Peyer's patch (tissue), 4 donors: ENCODE measurements around the gene BRIP1.
A peak's percentile ranks its signal among the peaks of the same experiment; 100 is the strongest.

Experiments used
- POLR2A ChIP-seq, 2 donors: fragments of 450-650 bp; IDR thresholded peaks; one replicate each; pipeline ENCODE4 v1.5.1; 2017; ENCODE audit warnings: antibody characterized with exemption in 2 of 2, mild to moderate bottlenecking in 2 of 2, moderate library complexity in 2 of 2
- TF ChIP-seq, protein P1 (sequence below), 6 experiments: fragments of 450-650 bp in 4 of 6; fragments of 200-600 bp in 2 of 6; sonication (generic) in 1 of 6; IDR thresholded peaks; one replicate each; pipeline ENCODE4 v1.5.1; 2017 to 2019; ENCODE audit warnings: antibody characterized with exemption in 6 of 6, mild to moderate bottlenecking in 3 of 6, moderate library complexity in 1 of 6

DNA sequence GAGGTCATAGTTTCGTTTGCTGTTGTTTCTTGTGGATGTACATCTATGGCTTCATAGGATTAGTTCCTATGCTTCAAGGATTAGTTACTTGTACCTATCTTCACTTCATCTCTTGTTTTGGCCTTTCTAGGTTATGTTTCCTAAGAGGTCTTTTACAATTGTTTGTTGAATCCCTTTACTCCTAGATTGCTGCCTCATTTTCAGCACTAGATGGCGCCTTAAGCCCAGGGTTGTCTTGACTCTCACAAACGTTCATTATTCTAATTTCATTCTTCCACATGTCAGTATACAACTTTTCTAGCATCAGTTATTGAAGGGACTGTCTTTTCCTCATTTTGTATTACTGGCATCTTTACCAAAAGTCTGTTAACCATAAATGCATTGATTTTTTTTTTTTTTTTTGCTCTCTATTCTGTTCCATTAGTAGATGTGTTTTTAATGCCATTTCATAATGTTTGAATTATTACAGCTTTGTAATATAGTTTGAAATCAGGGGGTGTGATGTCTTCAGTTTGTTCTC, 227.4 kb downstream of the BRIP1 start:
- no peak for TF ChIP-seq POLR2A (IDR thresholded peaks at IDR 0.05)
- TF ChIP-seq, protein P1, sequence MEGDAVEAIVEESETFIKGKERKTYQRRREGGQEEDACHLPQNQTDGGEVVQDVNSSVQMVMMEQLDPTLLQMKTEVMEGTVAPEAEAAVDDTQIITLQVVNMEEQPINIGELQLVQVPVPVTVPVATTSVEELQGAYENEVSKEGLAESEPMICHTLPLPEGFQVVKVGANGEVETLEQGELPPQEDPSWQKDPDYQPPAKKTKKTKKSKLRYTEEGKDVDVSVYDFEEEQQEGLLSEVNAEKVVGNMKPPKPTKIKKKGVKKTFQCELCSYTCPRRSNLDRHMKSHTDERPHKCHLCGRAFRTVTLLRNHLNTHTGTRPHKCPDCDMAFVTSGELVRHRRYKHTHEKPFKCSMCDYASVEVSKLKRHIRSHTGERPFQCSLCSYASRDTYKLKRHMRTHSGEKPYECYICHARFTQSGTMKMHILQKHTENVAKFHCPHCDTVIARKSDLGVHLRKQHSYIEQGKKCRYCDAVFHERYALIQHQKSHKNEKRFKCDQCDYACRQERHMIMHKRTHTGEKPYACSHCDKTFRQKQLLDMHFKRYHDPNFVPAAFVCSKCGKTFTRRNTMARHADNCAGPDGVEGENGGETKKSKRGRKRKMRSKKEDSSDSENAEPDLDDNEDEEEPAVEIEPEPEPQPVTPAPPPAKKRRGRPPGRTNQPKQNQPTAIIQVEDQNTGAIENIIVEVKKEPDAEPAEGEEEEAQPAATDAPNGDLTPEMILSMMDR (IDR thresholded peaks at IDR 0.05), result peak in 5 of 6 experiments; percentile 9 to 81 (median 75)
